HEK293 (cell line): Measurements from ENCODE around the gene TRAPPC12.

ENCODE experiments used
- CTCF ChIA-PET: fragments of 350-600 bp; formaldehyde crosslinking; extraction: SDS; loops from one replicate; lab custom pipeline; 2021; ENCODE audit warnings: antibody characterized with exemption; lab: Yijun Ruan, JAX
- POLR2A ChIA-PET: fragments of 300-600 bp; formaldehyde crosslinking; extraction: SDS; loops from one replicate; lab custom pipeline; 2020; ENCODE audit warnings: antibody characterized with exemption, inconsistent platforms; lab: Yijun Ruan, JAX
- H3K27ac ChIP-seq: fragments of 200-500 bp; sonication (Bioruptor generic); 2 replicates; pipeline ENCODE4 v1.5.1; 2014; ENCODE audit warnings: low read depth, low read length, control low read depth, inconsistent platforms; ENCODE audit errors: extremely low read depth
- H3K36me3 ChIP-seq, 2 experiments: fragments of 200-500 bp in 1 of 2; sonication (Bioruptor generic) in 1 of 2; 1 replicate in 1 of 2; 2 replicates in 1 of 2; pipeline ENCODE4 v1.5.1; 2014 to 2017; ENCODE audit warnings: inconsistent platforms in 2 of 2, low read length in 2 of 2; ENCODE audit not compliant: control insufficient read depth in 2 of 2, insufficient read depth in 1 of 2
- H3K4me1 ChIP-seq: fragments of 200-500 bp; sonication (Bioruptor generic); 2 replicates; pipeline ENCODE4 v1.5.1; 2014; ENCODE audit warnings: mild to moderate bottlenecking, low read length, inconsistent platforms; ENCODE audit not compliant: control insufficient read depth, insufficient read depth
- H3K4me3 ChIP-seq: 2 replicates; pipeline ENCODE4 v1.5.1; 2011; ENCODE audit warnings: low read depth, mild to moderate bottlenecking, control low read depth, low read length, moderate library complexity
- H3K9me3 ChIP-seq: fragments of 200-500 bp; sonication (Bioruptor generic); 2 replicates; pipeline ENCODE4 v1.5.1; 2014; ENCODE audit warnings: low read depth, low read length, inconsistent platforms; ENCODE audit not compliant: control insufficient read depth, insufficient read depth
- GLI2 ChIP-seq: fragments of 450-650 bp; formaldehyde crosslinking; IDR thresholded peaks from 2 replicates; pipeline ENCODE4; 2017; ENCODE audit warnings: missing biosample characterization, missing genetic modification characterization, low read depth, borderline replicate concordance
- GLI4 ChIP-seq: fragments of 450-650 bp; formaldehyde crosslinking; IDR thresholded peaks from 2 replicates; pipeline ENCODE4 v1.5.1; 2016; ENCODE audit warnings: missing biosample characterization, missing genetic modification characterization
- KLF17 ChIP-seq: fragments of 450-650 bp; formaldehyde crosslinking; IDR thresholded peaks from 2 replicates; pipeline ENCODE4 v1.5.1; 2016; ENCODE audit warnings: missing biosample characterization, missing genetic modification characterization
- KLF7 ChIP-seq: fragments of 450-650 bp; formaldehyde crosslinking; IDR thresholded peaks from 2 replicates; pipeline ENCODE4 v1.5.1; 2016; ENCODE audit warnings: missing biosample characterization, missing genetic modification characterization, borderline replicate concordance
- REPIN1 ChIP-seq: fragments of 450-650 bp; formaldehyde crosslinking; IDR thresholded peaks from 2 replicates; pipeline ENCODE4 v1.5.1; 2017; ENCODE audit warnings: missing biosample characterization, missing genetic modification characterization, low read depth
- ZNF169 ChIP-seq: fragments of 450-650 bp; formaldehyde crosslinking; IDR thresholded peaks from 2 replicates; pipeline ENCODE4 v1.5.1; 2016; ENCODE audit warnings: missing biosample characterization, missing genetic modification characterization
- ZNF202 ChIP-seq: fragments of 450-650 bp; formaldehyde crosslinking; IDR thresholded peaks from 2 replicates; pipeline ENCODE4 v1.5.1; 2016; ENCODE audit warnings: missing biosample characterization, missing genetic modification characterization, borderline replicate concordance
- ZNF248 ChIP-seq: fragments of 450-650 bp; formaldehyde crosslinking; IDR thresholded peaks from 2 replicates; pipeline ENCODE4 v1.5.1; 2017; ENCODE audit warnings: missing biosample characterization, missing genetic modification characterization
- ZNF366 ChIP-seq: fragments of 450-650 bp; formaldehyde crosslinking; conservative IDR thresholded peaks from 2 replicates; pipeline ENCODE4 v1.5.1; 2016; ENCODE audit warnings: missing biosample characterization, missing genetic modification characterization
- ZNF558 ChIP-seq: fragments of 450-650 bp; formaldehyde crosslinking; IDR thresholded peaks from 2 replicates; pipeline ENCODE4 v1.5.1; 2016; ENCODE audit warnings: missing biosample characterization, missing genetic modification characterization
- ZNF600 ChIP-seq: fragments of 450-650 bp; formaldehyde crosslinking; IDR thresholded peaks from 2 replicates; pipeline ENCODE4 v1.5.1; 2016; ENCODE audit warnings: missing biosample characterization, missing genetic modification characterization
- ZNF629 ChIP-seq: fragments of 450-650 bp; formaldehyde crosslinking; IDR thresholded peaks from 2 replicates; pipeline ENCODE4 v1.5.1; 2017; ENCODE audit warnings: missing biosample characterization, missing genetic modification characterization
- ZNF654 ChIP-seq: fragments of 450-650 bp; formaldehyde crosslinking; IDR thresholded peaks from 2 replicates; pipeline ENCODE4 v1.5.1; 2016; ENCODE audit warnings: low read depth, missing biosample characterization, missing genetic modification characterization
- ZNF658 ChIP-seq: fragments of 450-650 bp; formaldehyde crosslinking; IDR thresholded peaks from 2 replicates; pipeline ENCODE4; 2016; ENCODE audit warnings: missing biosample characterization, missing genetic modification characterization
- ZNF677 ChIP-seq: fragments of 450-650 bp; IDR thresholded peaks from 2 replicates; pipeline ENCODE4 v1.5.0; 2018; ENCODE audit warnings: missing biosample characterization, mild to moderate bottlenecking, missing genetic modification characterization, moderate library complexity
- ZSCAN23 ChIP-seq: fragments of 450-650 bp; formaldehyde crosslinking; IDR thresholded peaks from 2 replicates; pipeline ENCODE4 v1.5.1; 2016; ENCODE audit warnings: missing biosample characterization, missing genetic modification characterization
- ZXDB ChIP-seq: fragments of 450-650 bp; formaldehyde crosslinking; IDR thresholded peaks from 2 replicates; pipeline ENCODE4 v1.5.1; 2016; ENCODE audit warnings: missing biosample characterization, missing genetic modification characterization
- TF ChIP-seq, protein P1 (sequence below): fragments of 450-650 bp; formaldehyde crosslinking; IDR thresholded peaks from 2 replicates; pipeline ENCODE4 v1.5.1; 2016; ENCODE audit warnings: missing biosample characterization, missing genetic modification characterization
- TF ChIP-seq, protein P2 (sequence below): fragments of 450-650 bp; formaldehyde crosslinking; IDR thresholded peaks from 2 replicates; pipeline ENCODE4 v1.5.1; 2017; ENCODE audit warnings: missing biosample characterization, missing genetic modification characterization

TRAPPC12 gene

GRCh38 chr2:3456125-3456524 lies 76.6 kb downstream of the TRAPPC12 start:
- ChIA-PET POLR2A (no interaction called here), CTCF (interaction anchor here (1.6 kb wide), 1 partner anchor 32 kb away, joined by 5 read pairs; no protein-coding TSS in a partner anchor)
- Histone ChIP-seq H3K27ac (no peak overlapping the region), H3K4me3 (no peak overlapping the region), H3K4me1 (no peaks in the 10 kb centered on the region), H3K9me3 (no peaks in the 10 kb centered on the region), H3K36me3 (peaks cover 5 to 67% of the 10 kb centered on the region in 2 experiments; a peak in 2 of 3 replicates)
- TF ChIP-seq REPIN1: no peak
- TF ChIP-seq ZNF169 (tag by site-specific recombination): no peak
- no peak for TF ChIP-seq ZNF248 (tag by site-specific recombination)
- TF ChIP-seq, protein P1, sequence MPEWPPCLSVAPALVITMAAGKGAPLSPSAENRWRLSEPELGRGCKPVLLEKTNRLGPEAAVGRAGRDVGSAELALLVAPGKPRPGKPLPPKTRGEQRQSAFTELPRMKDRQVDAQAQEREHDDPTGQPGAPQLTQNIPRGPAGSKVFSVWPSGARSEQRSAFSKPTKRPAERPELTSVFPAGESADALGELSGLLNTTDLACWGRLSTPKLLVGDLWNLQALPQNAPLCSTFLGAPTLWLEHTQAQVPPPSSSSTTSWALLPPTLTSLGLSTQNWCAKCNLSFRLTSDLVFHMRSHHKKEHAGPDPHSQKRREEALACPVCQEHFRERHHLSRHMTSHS: no peak
- TF ChIP-seq, protein P2, sequence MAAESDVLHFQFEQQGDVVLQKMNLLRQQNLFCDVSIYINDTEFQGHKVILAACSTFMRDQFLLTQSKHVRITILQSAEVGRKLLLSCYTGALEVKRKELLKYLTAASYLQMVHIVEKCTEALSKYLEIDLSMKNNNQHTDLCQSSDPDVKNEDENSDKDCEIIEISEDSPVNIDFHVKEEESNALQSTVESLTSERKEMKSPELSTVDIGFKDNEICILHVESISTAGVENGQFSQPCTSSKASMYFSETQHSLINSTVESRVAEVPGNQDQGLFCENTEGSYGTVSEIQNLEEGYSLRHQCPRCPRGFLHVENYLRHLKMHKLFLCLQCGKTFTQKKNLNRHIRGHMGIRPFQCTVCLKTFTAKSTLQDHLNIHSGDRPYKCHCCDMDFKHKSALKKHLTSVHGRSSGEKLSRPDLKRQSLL (tag by site-specific recombination): no peak
- TF ChIP-seq ZNF600: no peak
- no peak for TF ChIP-seq ZNF658 (tag by site-specific recombination)
- TF ChIP-seq ZNF366: no peak
- no peak for TF ChIP-seq ZNF558 (tag by site-specific recombination)
- no peak for TF ChIP-seq KLF17
- no peak for TF ChIP-seq ZXDB
- TF ChIP-seq KLF7 (tag by site-specific recombination): no peak

GRCh38 chr2:3457524-3458395 lies 78.3 kb downstream of the TRAPPC12 start:
- Histone ChIP-seq H3K4me1 (no peaks in the 10 kb centered on the region), H3K9me3 (no peaks in the 10 kb centered on the region), H3K36me3 (peaks cover 5 to 58% of the 10 kb centered on the region in 2 experiments; a peak in 2 of 3 replicates), H3K27ac (no peak overlapping the region)
- ChIA-PET CTCF (no interaction called here), POLR2A (no interaction called here)
- no peak for TF ChIP-seq ZNF654 (tag by site-specific recombination)
- TF ChIP-seq ZNF677: no peak
- no peak for TF ChIP-seq ZNF629
- TF ChIP-seq ZSCAN23 (tag by site-specific recombination): no peak
- no peak for TF ChIP-seq GLI4 (tag by site-specific recombination)
- TF ChIP-seq GLI2 (tag by site-specific recombination): no peak
- TF ChIP-seq ZNF202 (tag by site-specific recombination): no peak
- TF ChIP-seq, all 188 proteins: peak for 0
- H3K4me3 ChIP-seq: no peak overlapping the region
